Upper lobe of left lung (tissue), 6 donors: Measurements from ENCODE around the gene F12. TPM values are rescaled to one million over a fixed set of nuclear protein-coding genes. Genes with fewer than 3 reads are reported as not detected.

Experiments
- ATAC-seq, 2 donors: fragments of 200-7000 bp; cut with Tn5 transposase; one replicate each; pipeline ENCODE4 v1.9.1; 2022; ENCODE audit warnings: mild to moderate bottlenecking in 2 of 2, moderate library complexity in 2 of 2; ENCODE audit not compliant: low FRiP score in 2 of 2
- DNase-seq, 2 donors: peaks; one replicate each; pipeline ENCODE4 v3.0.0-alpha.2; 2019 to 2020
- H3K27ac ChIP-seq, 4 donors: fragments of 200-600 bp; sonication (generic); one replicate each; pipeline ENCODE4 v1.5.1; 2016 to 2019
- H3K27me3 ChIP-seq, 4 donors: fragments of 200-600 bp; sonication (generic); one replicate each; pipeline ENCODE4 v1.5.1; 2017 to 2019
- H3K36me3 ChIP-seq, 4 donors: fragments of 200-600 bp; sonication (generic); one replicate each; pipeline ENCODE4 v1.5.1; 2016 to 2019
- H3K4me1 ChIP-seq, 4 donors: fragments of 200-600 bp; sonication (generic); one replicate each; pipeline ENCODE4 v1.5.1; 2018 to 2019
- H3K4me3 ChIP-seq, 4 donors: fragments of 200-600 bp; sonication (generic); one replicate each; pipeline ENCODE4 v1.5.1; 2017 to 2019; ENCODE audit warnings: mild to moderate bottlenecking in 2 of 4, moderate library complexity in 1 of 4
- H3K9me3 ChIP-seq, 4 donors: fragments of 200-600 bp; sonication (generic); one replicate each; pipeline ENCODE4 v1.5.1; 2018 to 2019
- EP300 ChIP-seq, 4 donors: sonication (generic); formaldehyde crosslinking; IDR thresholded peaks; one replicate each; pipeline ENCODE4 v1.5.1; 2017; ENCODE audit warnings: antibody characterized with exemption in 4 of 4, control low read depth in 2 of 4
- POLR2A ChIP-seq, 4 donors: fragments of 450-650 bp; IDR thresholded peaks; one replicate each; pipeline ENCODE4 v1.5.1; 2016 to 2017; ENCODE audit warnings: antibody characterized with exemption in 4 of 4, mild to moderate bottlenecking in 2 of 4
- POLR2AphosphoS5 ChIP-seq, 2 donors: sonication (generic); formaldehyde crosslinking; IDR thresholded peaks; one replicate each; pipeline ENCODE4 v1.5.1; 2017; ENCODE audit warnings: antibody characterized with exemption in 2 of 2
- WGBS, 2 donors: methylation state at CpG; one replicate each; pipeline ENCODE4 v1.1.5; 2017 to 2018; 5-methylcytosine and 5-hydroxymethylcytosine counted together
- total RNA-seq, 6 donors: library from RNA; depleted of rRNA in 4 of 6; stranded (reverse); fragments of >200 nt in 4 of 6; gene quantifications; one replicate each; pipeline versions ENCODE4 v1.1.0 to v1.2.1, GENCODE V29; 2016 to 2021
- TF ChIP-seq, protein P1 (sequence below), 6 experiments: fragments of 450-650 bp in 4 of 6; fragments of 200-600 bp in 2 of 6; sonication (generic) in 2 of 6; IDR thresholded peaks; one replicate each; pipeline ENCODE4 v1.5.1; 2016 to 2019; ENCODE audit warnings: antibody characterized with exemption in 6 of 6
- donor health status: DM: no; HTN: no; CAD: no; lungs with moderate emphysema.
- donor health status: DM: no; HTN: yes; CAD: no; lungs with severe emphysema.

The F12 gene
- total RNA-seq, 6 donors from 2014 or later = 0.91 to 7.8 (median 2.1) TPM; not detected in 1

DNA sequence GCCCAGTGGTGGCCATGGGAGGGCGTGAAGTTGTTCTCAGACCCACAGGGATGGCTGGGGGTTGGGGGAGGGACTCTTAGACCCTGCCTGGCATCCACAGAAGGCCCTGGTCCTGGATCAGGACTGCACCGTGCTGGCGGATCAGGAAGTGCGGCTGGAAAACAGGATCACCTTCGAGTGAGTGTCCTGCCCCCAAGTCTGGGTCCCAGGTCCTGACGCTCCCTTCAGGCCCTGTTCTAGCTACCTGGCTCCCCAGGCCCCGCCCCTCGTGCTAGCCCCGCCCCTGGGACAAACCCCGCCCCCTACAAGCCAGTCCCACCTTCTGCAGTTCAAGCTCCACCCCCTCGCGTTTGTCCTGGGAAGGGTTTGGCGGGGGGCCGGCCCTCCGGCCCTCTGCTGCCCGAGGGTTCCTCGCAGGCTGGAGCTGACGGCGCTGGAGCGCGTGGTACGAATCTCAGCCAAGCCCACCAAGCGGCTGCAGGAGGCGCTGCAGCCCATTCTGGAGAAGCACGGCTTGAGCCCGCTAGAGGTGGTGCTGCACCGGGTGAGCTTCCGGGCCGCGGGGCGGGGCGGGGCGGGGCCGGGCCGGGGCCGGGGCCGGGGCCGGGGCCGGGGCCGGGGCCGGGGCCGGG lies 38.8 kb downstream of the F12 start:
- H3K4me1 ChIP-seq = peaks cover 33 to 57% (median 37%) of the 10 kb centered on the region in 4 donors
- WGBS, 2 donors = 26 to 58% methylated on average over 11 to 23 of the region's 42 CpGs
- ATAC-seq (peak; percentile 72 to 90), DNase-seq (peak; percentile 89 to 93)
- H3K27me3 ChIP-seq = no peaks in the 10 kb centered on the region
- peak overlapping the region in 3 of 4 donors; percentile 41 to 55 (median 48) for H3K4me3 ChIP-seq
- TF ChIP-seq POLR2AphosphoS5 (IDR thresholded peaks at IDR 0.05) (no peak), EP300 (IDR thresholded peaks at IDR 0.05) (no peak), POLR2A (IDR thresholded peaks at IDR 0.05) (no peak)
- TF ChIP-seq, protein P1, sequence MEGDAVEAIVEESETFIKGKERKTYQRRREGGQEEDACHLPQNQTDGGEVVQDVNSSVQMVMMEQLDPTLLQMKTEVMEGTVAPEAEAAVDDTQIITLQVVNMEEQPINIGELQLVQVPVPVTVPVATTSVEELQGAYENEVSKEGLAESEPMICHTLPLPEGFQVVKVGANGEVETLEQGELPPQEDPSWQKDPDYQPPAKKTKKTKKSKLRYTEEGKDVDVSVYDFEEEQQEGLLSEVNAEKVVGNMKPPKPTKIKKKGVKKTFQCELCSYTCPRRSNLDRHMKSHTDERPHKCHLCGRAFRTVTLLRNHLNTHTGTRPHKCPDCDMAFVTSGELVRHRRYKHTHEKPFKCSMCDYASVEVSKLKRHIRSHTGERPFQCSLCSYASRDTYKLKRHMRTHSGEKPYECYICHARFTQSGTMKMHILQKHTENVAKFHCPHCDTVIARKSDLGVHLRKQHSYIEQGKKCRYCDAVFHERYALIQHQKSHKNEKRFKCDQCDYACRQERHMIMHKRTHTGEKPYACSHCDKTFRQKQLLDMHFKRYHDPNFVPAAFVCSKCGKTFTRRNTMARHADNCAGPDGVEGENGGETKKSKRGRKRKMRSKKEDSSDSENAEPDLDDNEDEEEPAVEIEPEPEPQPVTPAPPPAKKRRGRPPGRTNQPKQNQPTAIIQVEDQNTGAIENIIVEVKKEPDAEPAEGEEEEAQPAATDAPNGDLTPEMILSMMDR (IDR thresholded peaks at IDR 0.05) = peak; percentile 33 to 78 (median 61)
- H3K36me3 ChIP-seq = peaks cover 0 to 14% (median 0%) of the 10 kb centered on the region in 4 donors
- peak overlapping the region in 2 of 4 donors; percentile 78 to 82 for H3K27ac ChIP-seq
- no peaks in the 10 kb centered on the region for H3K9me3 ChIP-seq

DNA sequence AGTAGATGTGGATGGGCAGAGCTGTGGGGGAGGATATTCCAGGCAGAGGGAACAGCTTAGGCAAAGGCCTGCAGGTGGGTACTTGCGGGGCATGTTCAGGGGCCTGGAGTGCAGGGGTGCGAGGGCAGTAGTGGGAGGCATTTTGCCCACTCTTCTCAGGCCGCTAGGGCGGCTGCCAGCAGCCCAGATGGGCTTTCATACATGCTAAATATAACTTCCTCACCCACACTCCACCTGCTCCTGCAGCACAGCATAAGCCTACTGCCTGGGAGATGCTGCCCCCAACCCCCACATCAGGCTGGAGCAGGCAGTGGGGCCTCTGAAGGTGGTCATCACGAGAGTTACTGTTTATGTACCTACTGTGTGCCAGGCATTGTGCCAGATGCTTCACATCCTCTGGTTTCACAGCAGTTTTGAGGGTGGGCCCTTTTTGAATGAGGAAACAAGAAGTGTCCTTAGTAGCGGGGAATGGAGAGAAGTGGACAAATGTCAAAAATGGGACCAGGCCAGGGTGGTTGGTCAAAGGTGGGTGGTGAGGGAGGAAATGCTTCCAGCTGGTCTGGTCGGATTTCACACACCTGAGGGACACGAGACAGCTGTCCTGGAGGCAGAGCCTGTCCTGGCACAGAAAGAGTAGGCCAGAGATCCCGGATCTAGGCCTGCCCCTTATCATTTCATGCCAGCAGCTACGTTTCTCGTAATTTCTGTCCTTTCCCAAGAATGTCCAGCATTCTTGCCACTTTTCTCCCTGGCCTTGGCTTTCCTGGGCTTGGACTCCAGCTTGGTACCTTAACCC lies 39.5 kb downstream of the F12 start:
- no peak for ATAC-seq
- WGBS, 2 donors = 67 to 77% methylated on average over 10 to 11 of the region's 11 CpGs
- H3K4me3 ChIP-seq = no peak overlapping the region
- DNase-seq = no peak
- H3K27ac ChIP-seq = peak overlapping the region in 2 of 4 donors; percentile 78 to 82
- no peaks in the 10 kb centered on the region for H3K9me3 ChIP-seq
- peaks cover 0 to 14% (median 0%) of the 10 kb centered on the region in 4 donors for H3K36me3 ChIP-seq
- H3K4me1 ChIP-seq = peaks cover 33 to 58% (median 37%) of the 10 kb centered on the region in 4 donors
- TF ChIP-seq POLR2AphosphoS5 (IDR thresholded peaks at IDR 0.05) (no peak), EP300 (IDR thresholded peaks at IDR 0.05) (no peak), POLR2A (IDR thresholded peaks at IDR 0.05) (no peak)
- TF ChIP-seq, protein P1 (IDR thresholded peaks at IDR 0.05) = no peak
- H3K27me3 ChIP-seq = no peaks in the 10 kb centered on the region

GRCh38 chr5:177368869-177369644 lies 40.3 kb downstream of the F12 start:
- Histone ChIP-seq H3K36me3 (peaks cover 0 to 14% (median 0%) of the 10 kb centered on the region in 4 donors), H3K4me1 (peaks cover 34 to 61% (median 39%) of the 10 kb centered on the region in 4 donors), H3K9me3 (no peaks in the 10 kb centered on the region), H3K27ac (no peak overlapping the region), H3K4me3 (no peak overlapping the region), H3K27me3 (no peaks in the 10 kb centered on the region)
- DNase-seq = no peak
- WGBS, 2 donors = 65 to 73% methylated on average over 5 of the region's 5 CpGs
- ATAC-seq = no peak
- TF ChIP-seq EP300 (IDR thresholded peaks at IDR 0.05) (no peak), POLR2A (IDR thresholded peaks at IDR 0.05) (no peak), POLR2AphosphoS5 (IDR thresholded peaks at IDR 0.05) (no peak)
- TF ChIP-seq, protein P1 (IDR thresholded peaks at IDR 0.05) = peak in 5 of 6 experiments; percentile 29 to 59 (median 45)

DNA sequence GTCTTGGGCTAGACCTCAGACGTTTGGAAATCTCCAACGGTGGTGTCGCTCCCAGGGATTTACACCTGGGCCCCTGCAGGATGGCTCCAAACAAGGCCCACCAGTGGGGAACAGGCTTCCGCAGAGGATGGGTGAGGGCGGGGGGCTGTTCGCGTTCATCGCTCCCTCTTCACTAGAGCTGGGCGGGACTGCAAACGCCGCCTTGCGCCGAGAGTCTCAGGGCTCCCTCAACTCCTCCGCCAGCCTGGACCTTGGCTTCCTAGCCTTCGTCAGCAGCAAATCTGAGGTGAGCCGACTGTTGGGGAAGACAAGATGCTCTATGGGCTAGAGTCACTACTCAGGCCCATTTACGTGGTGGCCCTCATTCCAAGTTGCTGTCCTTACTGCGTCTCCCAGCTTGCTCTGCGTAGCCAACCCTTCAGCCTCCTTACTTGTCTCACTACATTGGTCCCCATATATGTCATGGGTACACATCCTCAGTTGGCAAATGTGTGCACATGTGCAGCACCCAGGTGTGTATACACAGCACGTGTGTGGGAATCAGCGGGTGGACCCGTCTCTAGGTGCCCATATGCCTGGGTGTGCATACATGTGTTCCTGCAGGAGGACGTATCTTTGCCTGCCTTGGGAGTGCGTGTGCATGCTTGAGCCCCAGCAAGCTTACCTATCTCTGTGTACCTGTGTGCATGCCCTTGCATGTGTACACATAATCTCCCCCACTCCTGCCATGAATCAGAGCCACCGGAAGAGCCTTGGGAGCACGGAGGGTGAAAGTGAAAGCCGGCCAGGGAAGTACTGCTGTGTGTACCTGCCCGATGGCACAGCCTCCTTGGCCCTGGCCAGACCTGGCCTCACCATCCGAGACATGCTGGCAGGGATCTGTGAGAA lies 41.1 kb downstream of the F12 start:
- DNase-seq (no peak), ATAC-seq (no peak)
- H3K4me1 ChIP-seq = peaks cover 42 to 69% (median 47%) of the 10 kb centered on the region in 4 donors
- H3K4me3 ChIP-seq = peak overlapping the region in 2 of 4 donors; percentile 55 to 57
- TF ChIP-seq POLR2AphosphoS5 (IDR thresholded peaks at IDR 0.05) = no peak
- TF ChIP-seq, protein P1 (IDR thresholded peaks at IDR 0.05) = no peak
- no peak for TF ChIP-seq POLR2A (IDR thresholded peaks at IDR 0.05)
- TF ChIP-seq EP300 (IDR thresholded peaks at IDR 0.05) = no peak
- WGBS, 2 donors = 88 to 92% methylated on average over 18 to 29 of the region's 29 CpGs
- peaks cover 0 to 14% (median 0%) of the 10 kb centered on the region in 4 donors for H3K36me3 ChIP-seq
- H3K27ac ChIP-seq = peak overlapping the region in 1 of 4 donors; percentile 88
- no peaks in the 10 kb centered on the region for H3K9me3 ChIP-seq
- no peaks in the 10 kb centered on the region for H3K27me3 ChIP-seq
